A549 (cell line): ENCODE measurements around the gene PLOD2. TPM values are rescaled to one million over a fixed set of nuclear protein-coding genes. Genes with fewer than 3 reads are reported as not detected.

Experiments used
- ATAC-seq, 2 experiments: fragments of 200-7000 bp in 1 of 2; fragments of >200 bp in 1 of 2; cut with Nextera tagmentation in 1 of 2; cut with Tn5 transposase in 1 of 2; 3 replicates each; pipeline versions ENCODE4 v1.8.0 to v1.9.1; 2018 to 2020; ENCODE audit warnings: mild to moderate bottlenecking in 1 of 2, moderate library complexity in 1 of 2
- CTCF ChIA-PET: fragments of 300-600 bp; sonication (Branson Sonifier 250); formaldehyde crosslinking; extraction: SDS; loops from one replicate; lab custom pipeline; 2021; ENCODE audit warnings: antibody characterized with exemption, inconsistent platforms; lab: Yijun Ruan, JAX
- POLR2A ChIA-PET: fragments of 350-600 bp; formaldehyde crosslinking; extraction: SDS; loops from one replicate; lab custom pipeline; 2021; ENCODE audit warnings: antibody characterized with exemption, inconsistent platforms; lab: Yijun Ruan, JAX
- DNase-seq, 2 experiments: peaks; one replicate each; pipeline versions ENCODE4 v3.0.0 to v3.0.0-alpha.2; 2011 to 2016; ENCODE audit warnings: low read depth in 1 of 2, low spot score in 1 of 2
- FAIRE-seq: peaks from 2 replicates; lab custom pipeline; 2011; peaks lifted over from hg19 to GRCh38; lab: Jason Lieb, UNC
- H3K27ac ChIP-seq, 2 experiments: fragments of >200 bp; sonication (Bioruptor Twin); formaldehyde crosslinking; 3 replicates each; pipeline ENCODE4 v1.5.1; 2016 to 2017
- H3K4me1 ChIP-seq: fragments of >200 bp; sonication (Bioruptor Twin); formaldehyde crosslinking; 3 replicates; pipeline ENCODE4 v1.6.1; 2016
- H3K4me2 ChIP-seq: fragments of >200 bp; sonication (Bioruptor Twin); formaldehyde crosslinking; 3 replicates; pipeline ENCODE4 v1.6.1; 2016
- H3K4me3 ChIP-seq: fragments of >200 bp; sonication (Bioruptor Twin); formaldehyde crosslinking; 3 replicates; pipeline ENCODE4 v1.5.1; 2016
- H3K9me3 ChIP-seq: fragments of >200 bp; sonication (Bioruptor Twin); formaldehyde crosslinking; 3 replicates; pipeline ENCODE4 v1.6.1; 2016
- ATOH8 ChIP-seq: fragments of 250-450 bp; sonication (Bioruptor Pico); IDR thresholded peaks from 2 replicates; pipeline ENCODE4 v1.5.0; 2020; ENCODE audit warnings: low read depth, mild to moderate bottlenecking, moderate library complexity
- CEBPB ChIP-seq, 2 experiments: fragments of >200 bp in 1 of 2; sonication (Bioruptor Twin) in 1 of 2; formaldehyde crosslinking in 1 of 2; IDR thresholded peaks; 2 replicates each; pipeline ENCODE4 v1.6.1; 2012 to 2016
- CHD4 ChIP-seq: fragments of 200-600 bp; sonication (generic); IDR thresholded peaks from 2 replicates; pipeline ENCODE4 v1.6.1; 2016; ENCODE audit warnings: antibody characterized with exemption, mild to moderate bottlenecking, borderline replicate concordance
- CTCF ChIP-seq: fragments of >200 bp; sonication (Bioruptor Twin); formaldehyde crosslinking; IDR thresholded peaks from 3 replicates; pipeline ENCODE4 v1.5.1; 2016
- EHF ChIP-seq: fragments of 250-450 bp; sonication (Bioruptor Pico); IDR thresholded peaks from 2 replicates; pipeline ENCODE4 v1.5.0; 2020; ENCODE audit warnings: mild to moderate bottlenecking
- HDAC2 ChIP-seq: fragments of 200-600 bp; sonication (generic); IDR thresholded peaks from 2 replicates; pipeline ENCODE4 v1.6.1; 2016
- HES2 ChIP-seq: fragments of >200 bp; sonication (Bioruptor Twin); formaldehyde crosslinking; IDR thresholded peaks from 2 replicates; pipeline ENCODE4 v1.6.1; 2016
- HEYL ChIP-seq: fragments of 250-450 bp; sonication (Bioruptor Pico); IDR thresholded peaks from 2 replicates; pipeline ENCODE4 v1.8.0; 2021; ENCODE audit warnings: mild to moderate bottlenecking, moderate library complexity
- HOXB5 ChIP-seq: fragments of 250-450 bp; sonication (Bioruptor Pico); IDR thresholded peaks from 2 replicates; pipeline ENCODE4 v1.5.0; 2020; ENCODE audit warnings: mild to moderate bottlenecking, moderate library complexity
- JUN ChIP-seq, 2 experiments: fragments of >200 bp; sonication (Bioruptor Twin); formaldehyde crosslinking; IDR thresholded peaks; 2 replicates in 1 of 2; 3 replicates in 1 of 2; pipeline ENCODE4 v1.6.1; 2016 to 2017
- JUNB ChIP-seq: fragments of >200 bp; sonication (Bioruptor Twin); formaldehyde crosslinking; IDR thresholded peaks from 2 replicates; pipeline ENCODE4 v1.6.1; 2016
- POLR2AphosphoS2 ChIP-seq: conservative IDR thresholded peaks from 2 replicates; pipeline ENCODE4 v1.6.1; 2012; ENCODE audit warnings: low read length, improper control_type of control experiment, inconsistent platforms
- RAD21 ChIP-seq, 2 experiments: fragments of >200 bp in 1 of 2; sonication (Bioruptor Twin) in 1 of 2; formaldehyde crosslinking in 1 of 2; IDR thresholded peaks in 1 of 2; conservative IDR thresholded peaks in 1 of 2; 2 replicates in 1 of 2; 3 replicates in 1 of 2; pipeline ENCODE4 v1.6.1; 2012 to 2018; ENCODE audit warnings: inconsistent platforms in 1 of 2
- RARB ChIP-seq: fragments of 250-450 bp; sonication (Bioruptor Pico); IDR thresholded peaks from 2 replicates; pipeline ENCODE4 v1.8.0; 2021; ENCODE audit warnings: mild to moderate bottlenecking, moderate library complexity
- RCOR1 ChIP-seq: fragments of 150-350 bp; IDR thresholded peaks from 2 replicates; pipeline ENCODE4 v1.6.1; 2014; ENCODE audit warnings: antibody characterized with exemption, low read length, low read depth
- RFX5 ChIP-seq: fragments of 450-650 bp; IDR thresholded peaks from 2 replicates; pipeline ENCODE4 v1.7.1; 2014; ENCODE audit warnings: antibody characterized with exemption, mild to moderate bottlenecking, moderate library complexity
- RNF2 ChIP-seq: fragments of 200-600 bp; sonication (generic); IDR thresholded peaks from 2 replicates; pipeline ENCODE4 v1.6.1; 2016; ENCODE audit warnings: low read depth, mild to moderate bottlenecking, antibody characterized with exemption, moderate library complexity, borderline replicate concordance
- SMC3 ChIP-seq: fragments of >200 bp; sonication (Bioruptor Twin); formaldehyde crosslinking; IDR thresholded peaks from 3 replicates; pipeline ENCODE4 v1.6.1; 2018; ENCODE audit warnings: inconsistent platforms
- TFCP2L1 ChIP-seq: fragments of 250-450 bp; sonication (Bioruptor Pico); IDR thresholded peaks from 2 replicates; pipeline ENCODE4 v1.5.0; 2021; ENCODE audit warnings: mild to moderate bottlenecking
- ZC3H11A ChIP-seq: fragments of 450-650 bp; IDR thresholded peaks from 2 replicates; pipeline ENCODE4 v1.6.1; 2014; ENCODE audit warnings: antibody characterized with exemption, mild to moderate bottlenecking
- ZFP36 ChIP-seq: fragments of 450-650 bp; IDR thresholded peaks from 2 replicates; pipeline ENCODE4 v1.6.1; 2014; ENCODE audit warnings: borderline replicate concordance; ENCODE audit not compliant: partially characterized antibody
- WGBS: methylation state at CpG from one replicate; pipeline ENCODE4 v1.1.6; 2017; ENCODE audit errors: missing lambda C conversion rate; 5-methylcytosine and 5-hydroxymethylcytosine counted together
- polyA plus RNA-seq, 4 experiments: library from polyadenylated mRNA; depleted of rRNA in 3 of 4; stranded (reverse); fragments of >200 nt; fragmentation: RNase III in 1 of 4; extraction: RNeasy Plus Mini Kit Qiagen cat#74134 plus additional on column Dnase treatment in 1 of 4; gene quantifications; 2 replicates in 3 of 4; 3 replicates in 1 of 4; pipeline ENCODE4 v1.2.3, GENCODE V29; 2011 to 2017
- TF ChIP-seq, protein P1 (sequence below): IDR thresholded peaks from 2 replicates; pipeline ENCODE4 v1.6.1; 2012

PLOD2 gene
- polyA plus RNA-seq, 2 of the 4 experiments (the other 2 are of a cell fraction): 159 to 174 TPM

DNA sequence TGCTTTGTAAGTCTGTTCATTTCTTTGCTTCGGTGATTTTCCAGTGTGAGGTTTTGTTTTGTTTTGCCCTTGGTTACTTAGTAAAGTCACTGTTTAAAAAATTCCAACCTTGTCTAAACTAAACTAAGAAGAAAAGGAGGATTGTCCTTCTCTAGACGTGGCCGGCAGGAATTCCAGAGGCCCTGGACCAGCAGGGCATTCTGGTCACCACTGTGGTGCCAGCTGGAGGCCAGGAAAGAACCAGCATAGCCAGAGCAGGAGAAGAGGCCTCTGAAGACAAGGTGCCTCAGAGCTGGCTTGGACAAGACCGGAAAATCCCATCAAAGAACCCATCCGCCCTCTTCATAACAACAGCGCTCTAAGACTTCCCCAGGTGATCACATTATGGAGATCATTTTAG is 8.2 kb downstream of the PLOD2 start:
- ATAC-seq (peak; percentile 60 to 65; a peak in 4 of 6 replicates), FAIRE-seq (no peak), DNase-seq (no peak)
- peak overlapping the region; percentile 97 for H3K4me2 ChIP-seq
- 65% methylated on average over 6 of the region's 6 CpGs for whole genome bisulfite sequencing
- H3K9me3 ChIP-seq: no peaks in the 10 kb centered on the region
- H3K4me1 ChIP-seq: peaks cover 96% of the 10 kb centered on the region
- TF ChIP-seq ZC3H11A: no peak
- no peak for TF ChIP-seq HDAC2
- TF ChIP-seq HEYL (CRISPR knock-in tag): no peak
- TF ChIP-seq, protein P1, sequence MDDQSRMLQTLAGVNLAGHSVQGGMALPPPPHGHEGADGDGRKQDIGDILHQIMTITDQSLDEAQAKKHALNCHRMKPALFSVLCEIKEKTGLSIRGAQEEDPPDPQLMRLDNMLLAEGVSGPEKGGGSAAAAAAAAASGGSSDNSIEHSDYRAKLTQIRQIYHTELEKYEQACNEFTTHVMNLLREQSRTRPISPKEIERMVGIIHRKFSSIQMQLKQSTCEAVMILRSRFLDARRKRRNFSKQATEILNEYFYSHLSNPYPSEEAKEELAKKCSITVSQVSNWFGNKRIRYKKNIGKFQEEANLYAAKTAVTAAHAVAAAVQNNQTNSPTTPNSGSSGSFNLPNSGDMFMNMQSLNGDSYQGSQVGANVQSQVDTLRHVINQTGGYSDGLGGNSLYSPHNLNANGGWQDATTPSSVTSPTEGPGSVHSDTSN: no peak
- no peak for TF ChIP-seq RARB
- no peak for TF ChIP-seq HES2
- no peak for TF ChIP-seq RCOR1
- no peak for TF ChIP-seq CHD4
- no peak for TF ChIP-seq HOXB5 (CRISPR knock-in tag)
- TF ChIP-seq JUNB: no peak
- no peak for TF ChIP-seq POLR2AphosphoS2
- TF ChIP-seq EHF (CRISPR knock-in tag): no peak
- no peak for TF ChIP-seq ZFP36
- TF ChIP-seq RFX5: no peak
- TF ChIP-seq CTCF: no peak
- no peak overlapping the region for H3K4me3 ChIP-seq
- CTCF ChIA-PET: interaction anchor here (0.8 to 1.5 kb wide), 2 partner anchors 37 to 88 kb away, joined by 3 to 4 read pairs; no protein-coding TSS in a partner anchor
- POLR2A ChIA-PET: no interaction called here
- peak overlapping the region; percentile 28 to 58; a peak in 3 of 6 replicates for H3K27ac ChIP-seq

- DNase-seq: no peak
- WGBS: 53% methylated on average over 1 of the region's 1 CpG
- peak overlapping the region; percentile 45 to 59 for H3K27ac ChIP-seq
- peaks cover 96% of the 10 kb centered on the region for H3K4me1 ChIP-seq
- H3K9me3 ChIP-seq: no peaks in the 10 kb centered on the region
- POLR2A ChIA-PET: no interaction called here
- H3K4me3 ChIP-seq: no peak overlapping the region
- CTCF ChIA-PET: interaction anchor here (1.1 to 3.8 kb wide), 4 partner anchors 8 to 87 kb away, joined by 3 to 19 read pairs (median 6); partner anchors contain the start of gene PLOD2
- peak overlapping the region; percentile 62 for H3K4me2 ChIP-seq
- peak; percentile 18 for FAIRE-seq
- no peak for TF ChIP-seq ATOH8 (CRISPR knock-in tag)
- TF ChIP-seq HES2: 0 out of 2 replicates have a peak, but pooled peaks have one; percentile 8
- no peak for TF ChIP-seq RNF2
- TF ChIP-seq SMC3: peak; percentile 55
- no peak for TF ChIP-seq TFCP2L1 (CRISPR knock-in tag)
- no peak for TF ChIP-seq RARB
- peak; percentile 41 to 52; a peak in 4 of 5 replicates for TF ChIP-seq RAD21 (conservative IDR thresholded peaks at IDR 0.05 in 1 of 2, IDR thresholded peaks at IDR 0.05 in 1 of 2)
- peak; percentile 52 for TF ChIP-seq CTCF
- TF ChIP-seq CEBPB (IDR thresholded peaks at IDR 0.05): peak; percentile 64 to 77; a peak in 3 of 4 replicates
- no peak for TF ChIP-seq JUN (IDR thresholded peaks at IDR 0.05)
- TF ChIP-seq, all 56 proteins: peak for 5
- ATAC-seq: peak; percentile 58 to 61; a peak in 4 of 6 replicates
Measured at GRCh38 chr3:146148468-146148931, 12.5 kb downstream of the PLOD2 start.
